ENCODE results near the gene MCAT.
A peak's percentile ranks its signal among the peaks of the same experiment; 100 is the strongest.
"Not testable (repeated sequence)": the region's sequence is repeated elsewhere in the genome, so short reads cannot be mapped to it uniquely, and the experiment has no call there.

The MCAT gene

DNA sequence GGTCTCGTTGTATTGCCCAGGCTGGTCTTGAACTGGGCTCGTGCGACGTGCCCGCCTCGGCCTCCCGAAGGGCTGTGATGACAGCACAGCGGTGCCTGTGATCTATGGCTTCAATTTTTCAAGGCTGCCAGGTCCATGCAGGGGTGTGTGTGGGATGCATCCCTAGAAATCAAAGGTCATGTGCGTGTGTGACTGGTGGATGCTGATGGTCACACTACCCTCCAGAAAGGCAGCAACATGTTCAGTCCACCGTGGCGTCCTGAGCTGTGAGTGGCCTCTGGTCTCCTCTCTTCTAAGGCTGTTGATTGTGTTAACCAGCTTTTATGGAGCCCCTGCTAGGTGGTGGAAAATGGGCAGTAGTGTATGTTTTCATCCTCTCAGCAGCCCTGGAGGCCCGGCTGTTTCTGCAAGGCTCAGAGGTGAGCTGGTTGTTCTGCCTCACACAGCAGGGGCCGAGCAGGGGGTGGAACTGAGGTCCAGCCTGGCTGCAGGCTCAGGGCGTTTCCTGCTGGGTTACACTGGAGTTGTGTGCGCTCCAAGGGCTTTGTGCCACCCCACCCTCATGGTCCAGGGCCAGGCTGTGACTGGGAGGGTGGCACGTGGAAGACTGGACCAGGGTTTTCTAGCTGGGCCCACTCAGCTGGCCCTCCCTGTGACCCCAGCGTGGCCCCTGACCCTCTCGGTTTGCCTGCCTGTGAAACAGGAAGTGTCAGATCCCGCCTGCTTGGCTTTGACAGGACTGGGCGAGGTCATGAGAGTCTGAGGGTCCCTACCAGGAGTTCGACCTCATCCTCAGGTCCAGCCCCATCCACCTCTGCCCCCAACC, 25.0 kb downstream of the MCAT start:
- DNase-seq: no peak

DNA sequence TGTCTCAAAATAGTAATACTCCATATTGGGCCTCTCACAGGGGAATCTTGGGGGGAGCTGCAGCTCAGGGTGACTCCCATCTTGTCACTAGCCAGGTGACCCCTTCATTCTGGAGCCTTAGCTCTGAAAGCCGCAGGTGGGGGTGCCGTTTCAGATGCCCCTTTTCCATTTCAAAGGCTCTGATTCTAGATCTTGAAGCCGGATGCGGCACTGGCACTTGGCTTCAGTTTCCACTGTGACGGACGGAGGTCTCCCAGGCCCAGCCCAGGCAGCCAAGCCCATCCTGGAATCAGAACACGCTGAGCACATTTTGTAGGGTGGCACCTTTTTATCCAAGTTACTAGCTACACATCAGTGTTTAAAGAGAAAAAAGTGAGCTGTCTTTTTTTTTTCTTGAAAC, 26.3 kb downstream of the MCAT start:
- no peak for DNase-seq

DNA sequence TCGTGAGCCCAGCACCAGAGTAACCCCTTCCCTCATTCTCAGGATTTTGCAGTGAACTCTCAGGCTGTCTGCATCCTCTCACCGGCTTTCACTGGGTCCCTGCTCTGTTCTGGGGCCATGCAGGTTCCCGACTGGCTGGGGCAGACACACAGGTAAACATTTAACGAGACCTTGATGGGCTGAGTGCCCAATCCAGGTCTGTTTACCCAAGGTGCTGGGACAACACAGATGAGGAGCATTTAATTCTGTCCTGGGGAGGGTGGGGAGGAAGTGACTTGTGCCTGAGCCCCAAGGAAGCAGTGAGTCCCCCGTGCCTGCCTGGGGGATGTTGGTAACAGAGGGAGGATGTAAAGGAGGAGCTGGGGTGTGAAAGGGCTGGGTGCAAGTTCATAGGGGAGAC, 28.2 kb downstream of the MCAT start:
- DNase-seq: no peak

DNA sequence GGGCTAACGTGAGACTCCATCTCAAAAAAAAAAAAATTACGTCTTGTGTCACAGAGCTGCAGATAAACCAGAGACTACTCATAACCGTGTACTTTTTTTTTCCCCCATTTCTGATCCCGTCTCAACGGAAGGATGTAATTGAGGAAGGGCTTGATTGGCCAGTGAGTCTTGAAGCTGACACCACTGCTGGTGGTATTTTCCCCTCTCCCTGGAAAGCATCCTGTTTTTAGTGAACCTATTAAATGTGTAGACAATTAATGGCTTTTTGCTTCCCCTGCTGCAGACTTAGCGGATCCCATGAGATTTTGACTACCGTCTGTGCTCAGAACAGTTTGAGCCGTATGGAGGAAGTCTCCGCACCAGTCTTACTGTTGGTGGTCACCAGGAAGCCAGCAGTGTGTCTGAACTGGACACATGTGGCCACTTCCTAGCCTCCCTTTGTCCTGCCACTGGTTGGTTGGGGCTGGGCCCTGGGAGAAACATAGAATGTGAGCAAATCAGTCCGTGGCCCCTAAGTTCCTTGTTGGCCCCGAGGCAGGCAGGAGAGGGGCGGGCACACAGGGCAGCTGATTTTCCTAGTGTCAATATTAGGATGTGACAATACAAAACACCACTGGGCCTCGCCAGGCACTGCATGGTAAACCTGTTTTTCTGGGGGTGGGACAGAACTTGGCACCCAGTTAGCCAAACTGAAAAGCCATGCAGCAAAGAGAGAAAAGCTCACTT, 29.5 kb downstream of the MCAT start:
- no peak for DNase-seq

DNA sequence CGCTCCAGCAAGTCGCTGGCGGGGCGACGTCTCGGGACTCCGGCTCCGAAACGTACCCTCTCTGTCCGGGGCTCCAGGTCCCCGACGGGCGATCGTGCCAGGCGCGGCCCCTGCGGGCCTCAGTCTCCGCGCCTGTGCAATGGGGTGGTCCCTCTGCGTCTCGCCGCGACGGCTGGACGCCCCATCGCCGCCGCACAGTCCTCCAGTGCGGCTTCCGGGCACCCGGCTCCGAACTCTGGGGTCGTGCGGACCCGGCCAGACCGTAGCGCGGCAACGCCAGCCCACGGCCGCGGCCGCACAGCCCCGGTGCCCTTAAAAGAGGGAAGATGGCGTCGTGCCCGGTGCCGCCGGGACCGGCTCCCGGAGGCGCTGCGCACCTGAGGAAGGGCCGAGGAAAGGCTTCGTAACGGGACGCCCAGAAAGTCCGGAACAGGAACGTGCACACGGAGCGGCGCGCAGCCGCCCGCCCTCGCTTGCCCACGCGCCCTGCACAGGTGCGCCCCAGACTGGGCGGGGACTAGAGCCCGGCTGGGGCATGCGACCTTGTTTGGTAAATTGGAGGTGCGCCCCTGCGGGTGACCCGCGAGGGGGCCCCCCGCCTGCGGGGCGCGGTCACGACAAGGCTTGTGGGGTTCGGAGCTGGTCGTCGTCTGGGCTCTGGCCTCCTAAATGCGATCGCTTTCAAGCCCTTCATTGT, 32.1 kb downstream of the MCAT start:
- DNase-seq: no peak

DNA sequence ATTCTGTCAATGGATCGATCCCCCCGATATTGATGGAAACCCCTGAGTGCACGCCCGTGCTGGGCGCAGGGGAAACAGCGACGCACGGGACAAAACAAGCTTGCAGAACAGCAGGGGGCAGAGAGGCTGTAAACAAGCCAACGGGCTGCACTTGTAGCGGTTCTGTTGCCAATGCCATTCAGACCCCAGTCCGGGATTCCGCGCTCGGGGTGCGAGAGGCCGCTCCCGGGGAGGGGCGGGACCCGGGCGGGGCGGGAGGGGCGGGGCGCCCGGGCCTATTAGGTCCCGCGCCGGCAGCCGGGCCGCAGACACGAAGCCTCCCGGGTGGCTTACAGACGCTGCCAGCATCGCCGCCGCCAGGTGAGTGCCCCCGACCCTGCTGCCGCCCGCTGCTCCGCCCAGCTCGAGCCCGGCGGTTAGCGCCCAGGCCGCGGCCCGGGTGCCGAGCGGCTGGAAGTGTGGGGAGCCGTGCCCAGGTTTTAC, 32.7 kb downstream of the MCAT start, which contains the start of gene BIK:
Gene BIK (plus strand): TSS at position 307 of the 483 bp plus-strand sequence. CDS start 13,273 bp downstream, outside the sequence.
- no peak for DNase-seq

DNA sequence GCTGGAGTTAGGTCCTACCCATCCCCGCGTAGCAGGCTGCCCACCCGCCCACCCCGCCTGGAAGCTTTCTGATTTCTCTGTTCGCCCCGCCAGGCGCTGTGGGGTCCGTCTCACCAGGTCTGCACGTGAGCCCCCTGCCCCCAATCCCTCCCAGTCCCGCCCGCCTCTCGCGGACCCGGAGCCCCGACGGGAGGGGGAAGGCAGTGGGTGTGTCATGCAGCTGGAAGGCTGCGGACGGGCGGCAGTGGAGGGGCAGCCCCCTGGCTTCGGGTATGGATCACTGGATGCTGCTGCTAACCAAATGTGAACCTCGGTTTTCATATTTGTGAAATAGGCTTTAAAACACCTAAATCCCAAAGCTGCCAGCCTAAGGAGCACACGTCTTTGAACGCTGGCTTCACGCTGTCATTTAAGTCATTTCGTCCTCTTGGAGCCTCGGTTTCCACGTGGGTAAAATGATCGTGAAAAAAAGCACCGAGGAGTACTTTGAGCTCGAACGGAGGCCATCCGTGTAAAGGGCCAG, 33.2 kb downstream of the MCAT start:
- DNase-seq: no peak

DNA sequence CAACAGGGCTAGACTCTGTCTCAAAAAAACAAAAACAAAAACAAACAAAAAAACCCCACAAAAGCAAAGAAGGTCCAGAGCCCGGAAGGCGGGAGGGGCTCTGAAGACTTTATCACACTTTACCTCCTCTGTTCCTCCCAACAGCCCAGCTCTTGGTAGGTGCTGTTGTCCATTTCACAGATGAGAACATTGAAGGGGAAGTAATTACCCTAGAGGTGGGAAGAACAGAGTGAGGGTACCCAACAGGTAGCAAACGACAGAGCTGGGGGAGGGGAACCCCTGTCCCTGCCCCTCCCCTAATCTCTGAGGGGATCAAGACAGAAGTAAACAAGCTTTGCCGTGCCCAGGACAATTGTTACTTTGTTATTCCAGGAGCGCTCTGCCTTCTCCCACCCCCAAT, 33.7 kb downstream of the MCAT start:
- no peak for DNase-seq

DNA sequence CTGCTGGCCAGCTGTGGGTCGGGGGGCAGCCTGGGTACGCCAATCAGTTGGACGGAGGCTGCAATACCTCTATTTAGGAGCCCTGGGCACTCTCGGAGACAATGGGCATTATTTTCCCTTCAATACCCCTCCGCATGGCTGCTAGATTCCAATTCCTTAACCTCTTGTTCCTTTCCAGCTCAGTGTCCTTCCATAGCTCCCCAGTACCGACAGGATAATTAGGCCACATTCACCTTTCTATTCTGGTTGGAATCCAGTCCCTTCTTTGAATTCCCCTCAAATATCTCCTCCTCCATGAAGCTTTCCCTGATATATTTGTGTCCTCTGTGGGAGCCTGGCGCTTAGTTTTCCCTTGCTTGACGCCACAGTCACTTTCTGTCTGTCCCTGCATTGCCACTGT, 36.9 kb downstream of the MCAT start:
- no peak for DNase-seq

DNA sequence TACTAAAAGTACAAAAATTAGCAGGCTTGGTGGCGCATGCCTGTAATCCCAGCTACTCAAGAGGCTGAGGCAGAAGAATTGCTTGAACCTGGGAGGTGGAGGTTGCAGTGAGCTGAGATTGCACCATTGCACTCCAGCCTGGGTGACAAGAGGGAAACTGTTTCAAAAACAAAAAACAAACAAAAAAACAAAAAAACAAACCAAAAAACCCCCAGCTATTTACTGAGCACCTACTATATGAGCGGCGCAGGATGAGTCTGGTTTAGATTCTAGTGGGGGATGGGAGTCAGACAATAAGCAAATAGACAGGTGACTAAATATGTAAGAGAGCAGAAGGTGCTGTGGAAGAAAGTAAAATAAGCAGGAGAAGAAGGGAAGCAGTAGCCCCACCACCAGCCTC, 38.2 kb downstream of the MCAT start:
- DNase-seq: not testable (repeated sequence)

DNA sequence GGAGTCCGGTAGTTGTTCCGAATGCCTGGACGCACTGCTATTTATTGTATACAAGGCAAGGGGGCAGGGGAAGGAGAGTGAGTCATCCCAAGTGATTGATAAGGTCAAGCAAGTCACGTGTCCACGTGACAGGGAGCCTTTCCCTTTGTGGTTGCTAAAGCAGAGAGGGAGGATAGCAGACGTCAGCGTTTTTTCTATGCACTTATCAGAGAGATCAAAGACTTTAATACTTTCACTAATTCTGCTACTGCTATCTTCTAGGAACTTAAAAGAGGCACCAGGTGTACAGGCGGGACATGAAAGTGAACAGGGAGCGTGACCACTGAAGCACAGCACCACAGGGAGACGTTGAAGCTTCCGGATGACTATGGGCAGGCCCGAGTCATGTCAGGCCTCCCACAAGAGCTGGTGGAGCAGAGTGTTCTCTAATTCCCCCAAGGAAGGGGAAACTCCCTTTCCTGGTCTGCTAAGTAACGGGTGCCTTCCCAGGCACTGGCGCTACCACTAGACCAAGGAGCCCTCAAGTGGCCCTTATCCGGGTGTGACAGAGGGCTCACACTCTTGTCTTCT, 39.1 kb downstream of the MCAT start:
- DNase-seq: not testable (repeated sequence)

DNA sequence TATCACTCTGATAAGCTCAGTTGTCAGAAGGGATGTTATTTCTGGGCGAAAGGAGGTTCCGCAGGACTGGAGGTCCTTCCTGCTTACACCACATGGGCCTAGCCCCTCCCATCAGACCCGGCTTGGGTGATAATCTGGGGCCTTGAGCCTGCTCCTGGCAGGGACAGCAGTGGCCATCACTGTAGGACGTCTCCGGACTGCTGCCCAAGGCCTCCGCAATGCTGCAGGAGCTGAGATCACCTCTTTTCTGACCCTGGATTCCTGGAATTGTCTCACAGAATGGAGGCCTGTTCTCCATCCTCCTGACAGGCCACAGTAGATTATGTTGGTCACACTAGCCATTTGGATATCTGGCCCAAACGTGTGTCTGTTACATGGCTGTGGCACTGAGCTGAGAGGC, 41.9 kb downstream of the MCAT start:
- no peak for DNase-seq

DNA sequence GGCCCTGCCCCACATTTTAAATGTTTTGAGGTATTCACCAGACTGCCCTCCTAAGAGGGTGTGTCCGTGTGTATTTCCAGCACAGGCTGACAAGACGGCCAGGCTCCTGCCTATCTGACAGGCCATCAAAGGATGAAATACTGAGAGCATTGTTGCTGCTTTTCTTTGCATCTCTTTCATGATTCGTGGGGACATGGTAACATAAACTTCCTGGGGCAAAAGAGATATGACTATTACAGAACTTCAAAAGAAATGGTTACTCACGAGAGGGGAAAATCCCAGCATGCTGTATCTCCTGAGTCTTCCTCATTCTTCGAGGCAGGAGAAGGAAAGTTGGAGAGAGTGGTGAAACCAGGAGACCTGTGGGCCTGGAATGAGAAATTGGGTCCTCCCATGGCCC, 43.0 kb downstream of the MCAT start:
- DNase-seq: no peak

DNA sequence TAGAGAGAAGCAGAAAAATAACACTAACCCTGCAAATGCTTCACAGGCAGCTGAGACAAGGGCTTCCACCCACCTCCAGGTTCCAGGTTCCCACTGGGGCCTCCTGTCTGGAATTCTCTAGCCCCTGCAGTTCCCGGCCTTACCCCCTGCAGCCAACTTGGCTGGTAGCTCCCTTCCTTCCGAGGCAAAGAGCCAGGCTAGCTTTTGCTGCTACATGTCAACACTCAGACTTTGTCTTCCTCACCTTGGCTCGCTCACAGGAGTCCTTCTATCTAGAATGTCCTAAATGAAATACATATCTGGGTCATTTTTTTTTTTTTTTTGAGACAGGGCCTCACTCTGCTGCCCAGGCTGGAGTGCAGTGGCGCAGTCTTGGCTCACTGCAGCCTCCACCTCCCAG, 44.1 kb downstream of the MCAT start:
- peak in 1 of 2 experiments; percentile 52 for DNase-seq

DNA sequence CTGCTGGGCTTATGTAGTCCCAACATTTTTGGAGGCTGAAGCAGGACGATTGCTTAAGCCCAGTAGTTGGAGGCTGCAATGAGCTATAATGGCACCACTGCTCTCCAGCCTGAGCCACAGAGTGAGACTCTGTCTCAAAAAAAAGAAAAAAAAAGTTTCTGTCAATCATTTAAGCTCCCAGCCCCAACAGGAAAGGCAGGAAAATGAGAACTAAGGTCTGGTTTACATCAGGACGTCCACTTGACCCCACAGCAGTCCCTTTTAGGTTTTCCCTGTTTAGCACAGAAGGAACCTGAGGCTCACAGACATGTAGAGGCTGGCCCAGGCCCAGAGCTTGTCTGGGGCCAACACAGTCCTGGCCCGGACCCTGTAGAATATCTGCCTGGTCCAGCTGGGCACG, 44.8 kb downstream of the MCAT start:
- DNase-seq: no peak

DNA sequence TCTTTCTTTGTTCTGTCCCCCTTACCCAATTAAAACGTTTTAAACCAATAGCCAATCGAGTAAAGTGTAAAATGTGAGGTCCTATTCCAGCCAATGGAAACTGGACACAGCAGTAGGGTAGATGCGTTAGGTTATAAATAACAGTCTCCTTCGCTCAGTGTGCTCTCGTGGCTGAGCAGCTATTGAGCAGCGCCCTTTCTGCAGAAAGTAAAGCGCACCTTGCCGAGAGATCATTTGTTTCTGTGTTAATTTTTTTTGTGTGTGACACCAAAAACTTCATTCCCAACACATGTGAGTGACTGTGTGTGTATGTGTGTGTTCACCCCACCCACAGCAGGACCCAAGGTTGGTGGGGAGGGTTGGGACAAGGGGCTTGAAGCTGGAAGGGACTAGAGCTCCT, 46.8 kb downstream of the MCAT start:
- no peak for DNase-seq

DNA sequence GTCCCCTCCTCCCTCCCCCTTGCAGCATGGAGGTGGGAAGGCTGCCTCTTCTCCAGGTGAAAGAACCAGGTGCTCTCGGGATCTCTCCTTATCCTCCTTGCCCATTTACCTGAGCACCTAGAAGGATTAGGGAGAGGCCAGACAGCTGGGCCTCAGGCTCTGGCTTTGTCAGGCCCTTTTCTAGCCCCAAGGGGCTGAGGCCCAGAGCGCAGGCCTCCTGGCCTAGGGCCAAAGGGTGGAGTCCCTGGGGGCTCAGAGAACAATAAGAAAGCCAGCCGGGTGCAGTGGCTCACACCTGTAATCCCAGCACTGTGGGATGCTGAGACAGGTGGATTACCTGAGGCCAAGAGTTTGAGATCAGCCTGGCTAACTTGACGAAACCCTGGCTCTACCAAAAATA, 48.6 kb downstream of the MCAT start:
- no peak for DNase-seq

DNA sequence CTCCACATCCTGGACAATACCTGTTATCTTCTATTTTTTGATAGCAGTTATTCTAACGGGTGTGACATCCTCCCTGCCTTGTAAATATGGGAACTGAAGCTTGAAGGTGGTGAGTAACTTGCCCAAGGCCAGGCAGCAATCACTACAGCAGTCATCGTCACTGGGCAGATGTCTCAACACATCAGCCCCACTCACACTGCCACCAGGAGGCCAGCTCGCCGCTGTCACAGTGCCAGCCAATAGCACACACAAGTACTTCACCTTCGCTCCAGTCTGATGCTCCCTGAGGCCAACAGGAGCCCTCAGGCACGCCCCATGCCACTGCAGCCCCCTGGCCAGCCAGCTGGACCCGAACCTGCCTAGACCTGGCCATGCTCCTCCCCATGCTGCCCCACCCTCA, 49.1 kb downstream of the MCAT start:
- DNase-seq: no peak

DNA sequence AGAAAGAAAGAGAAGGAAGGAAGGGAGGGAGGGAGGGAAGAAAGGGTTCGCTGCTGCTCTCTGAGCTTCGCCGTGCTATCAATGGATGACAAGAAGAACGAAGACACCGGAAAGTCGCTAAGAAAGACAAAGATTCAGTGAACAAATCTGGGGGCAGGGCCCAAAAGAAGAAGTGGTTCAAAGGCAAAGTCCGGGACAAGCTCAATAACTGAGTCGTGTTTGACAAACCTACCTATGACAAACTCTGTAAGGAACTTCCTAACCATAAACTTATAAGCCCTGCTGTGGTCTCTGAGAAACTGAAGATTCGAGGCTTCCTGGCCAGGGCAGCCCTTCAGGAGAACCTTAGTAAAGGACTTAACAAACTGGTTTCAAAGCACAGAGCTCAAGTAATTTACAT, 51.1 kb downstream of the MCAT start:
- DNase-seq: no peak

DNA sequence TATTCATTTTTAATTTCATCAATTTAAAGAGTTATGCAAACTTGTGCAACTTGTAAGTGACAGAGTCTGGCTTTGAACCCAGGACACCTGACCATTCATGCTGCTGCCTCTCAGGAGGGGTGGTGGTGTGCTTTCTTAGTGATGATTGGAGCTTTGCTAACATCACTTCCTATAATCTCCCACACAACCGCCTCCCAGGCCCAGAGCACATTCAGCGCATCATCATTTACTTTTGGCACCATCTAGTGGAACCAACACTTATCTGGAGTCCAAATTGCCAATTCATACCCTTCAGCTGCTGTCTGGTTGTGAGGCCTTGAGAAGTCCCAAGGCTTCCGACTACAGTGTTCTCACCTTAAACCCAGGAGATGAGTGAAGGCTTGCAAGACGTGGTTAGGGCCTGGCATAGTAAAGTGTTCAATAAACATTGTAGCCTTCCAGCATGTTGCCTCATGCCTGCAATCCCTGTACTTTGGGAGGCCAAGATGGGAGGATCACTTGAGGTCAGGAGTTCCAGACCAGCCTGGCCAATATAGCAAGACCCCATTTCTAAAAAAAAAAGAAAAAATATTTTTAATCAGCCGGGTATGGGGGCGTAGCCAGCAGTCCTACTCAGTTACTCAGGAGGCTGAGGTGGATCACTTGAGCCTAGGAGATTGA, 52.9 kb downstream of the MCAT start:
- peak; percentile 43 to 79 for DNase-seq

DNA sequence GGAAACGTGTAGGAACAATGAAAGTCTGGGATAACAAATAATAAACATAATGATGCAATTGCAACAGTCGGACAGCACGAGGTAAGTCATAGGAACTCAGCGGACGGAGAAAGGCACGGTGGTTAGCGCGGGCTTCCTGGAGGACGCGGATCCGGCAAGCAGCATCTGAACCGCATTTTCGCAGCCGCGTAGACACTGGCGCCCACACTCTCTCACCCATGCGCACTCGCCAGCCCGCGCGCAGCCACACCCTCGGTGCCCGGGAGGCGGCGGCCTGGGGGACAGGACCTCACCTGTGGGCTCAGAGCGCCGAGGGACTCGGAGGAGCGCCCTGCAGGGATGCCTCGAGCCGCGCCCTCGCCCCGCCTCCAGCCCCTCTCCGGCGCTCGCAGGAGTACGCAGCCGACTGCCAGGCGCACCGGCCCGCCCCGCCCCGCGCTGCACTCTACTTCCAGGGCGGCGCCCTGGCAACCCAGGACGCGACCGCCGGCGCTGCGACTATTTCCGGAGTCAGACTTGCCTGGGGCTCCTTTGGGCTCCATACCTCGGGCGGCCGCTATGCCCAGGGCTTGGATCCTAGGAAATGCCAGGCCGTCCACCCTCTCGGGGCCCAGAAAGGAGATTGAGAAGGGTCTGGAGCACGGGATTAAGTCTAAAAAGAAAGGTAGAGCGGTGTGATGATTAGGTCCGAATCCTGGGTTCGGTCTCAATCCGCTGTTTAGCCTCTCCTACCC, 54.0 kb downstream of the MCAT start, which contains the start of gene TTLL1:
Gene TTLL1 (minus strand): TSS at position 408 of the 734 bp plus-strand sequence. CDS start 13,805 bp downstream, outside the sequence.
- peak; percentile 54 to 86 for DNase-seq

DNA sequence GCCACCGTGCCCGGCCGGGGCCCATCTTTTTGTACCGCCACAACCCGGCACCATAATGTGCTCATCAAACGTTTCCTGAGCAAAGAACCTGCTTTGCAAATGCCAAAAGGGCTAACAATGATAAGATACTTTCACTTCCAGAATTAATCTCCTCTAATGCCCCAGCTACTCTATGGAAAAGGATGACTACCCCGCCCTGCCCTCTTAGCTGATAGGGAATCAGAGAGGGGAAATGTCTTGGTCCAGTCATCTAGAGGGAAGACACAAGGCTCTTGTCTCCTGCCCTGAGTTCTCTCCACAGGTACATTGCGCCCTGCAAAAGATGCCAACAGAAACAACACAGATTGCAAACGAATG, 54.6 kb downstream of the MCAT start:
- no peak for DNase-seq
